ENCODE data around the gene CAPZB.

The CAPZB gene

DNA sequence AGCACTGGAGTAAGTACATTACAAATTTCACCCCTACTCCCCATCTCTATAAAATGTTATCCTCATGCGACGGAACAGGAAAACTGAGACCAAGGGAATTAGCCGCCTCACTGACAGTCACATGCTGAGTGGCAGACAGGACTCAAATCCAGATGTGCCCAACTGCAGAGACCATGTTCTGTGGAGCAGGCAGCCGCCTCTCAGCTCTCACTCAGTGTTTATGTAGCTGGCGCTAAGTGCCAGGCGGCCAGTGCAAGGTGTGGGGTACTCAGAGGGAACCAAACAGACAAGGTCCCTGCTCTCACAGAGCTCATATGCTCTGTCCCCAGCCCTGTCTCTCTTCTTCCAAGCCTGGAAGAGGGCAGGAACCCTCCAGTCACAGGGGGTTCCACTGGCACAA is 5.1 kb downstream of the CAPZB start:
- no peak overlapping the region for H3K4me3 ChIP-seq (ENCODE audit: low read depth in 1 of 2, low read length in 1 of 2)
- H3K27ac ChIP-seq, result peak overlapping the region; percentile 95
- H3K4me1 ChIP-seq (ENCODE audit: control insufficient read depth in 1 of 2, insufficient read depth in 1 of 2, low read depth in 1 of 2, low read length in 1 of 2), result peaks cover 94 to 95% of the 10 kb centered on the region in 2 experiments
- TF ChIP-seq, protein P1, sequence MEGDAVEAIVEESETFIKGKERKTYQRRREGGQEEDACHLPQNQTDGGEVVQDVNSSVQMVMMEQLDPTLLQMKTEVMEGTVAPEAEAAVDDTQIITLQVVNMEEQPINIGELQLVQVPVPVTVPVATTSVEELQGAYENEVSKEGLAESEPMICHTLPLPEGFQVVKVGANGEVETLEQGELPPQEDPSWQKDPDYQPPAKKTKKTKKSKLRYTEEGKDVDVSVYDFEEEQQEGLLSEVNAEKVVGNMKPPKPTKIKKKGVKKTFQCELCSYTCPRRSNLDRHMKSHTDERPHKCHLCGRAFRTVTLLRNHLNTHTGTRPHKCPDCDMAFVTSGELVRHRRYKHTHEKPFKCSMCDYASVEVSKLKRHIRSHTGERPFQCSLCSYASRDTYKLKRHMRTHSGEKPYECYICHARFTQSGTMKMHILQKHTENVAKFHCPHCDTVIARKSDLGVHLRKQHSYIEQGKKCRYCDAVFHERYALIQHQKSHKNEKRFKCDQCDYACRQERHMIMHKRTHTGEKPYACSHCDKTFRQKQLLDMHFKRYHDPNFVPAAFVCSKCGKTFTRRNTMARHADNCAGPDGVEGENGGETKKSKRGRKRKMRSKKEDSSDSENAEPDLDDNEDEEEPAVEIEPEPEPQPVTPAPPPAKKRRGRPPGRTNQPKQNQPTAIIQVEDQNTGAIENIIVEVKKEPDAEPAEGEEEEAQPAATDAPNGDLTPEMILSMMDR (IDR thresholded peaks at IDR 0.05), result no peak
- H3K27me3 ChIP-seq, result no peaks in the 10 kb centered on the region
- no peaks in the 10 kb centered on the region for H3K9me3 ChIP-seq
- H3K36me3 ChIP-seq, result peaks cover 38% of the 10 kb centered on the region

DNA sequence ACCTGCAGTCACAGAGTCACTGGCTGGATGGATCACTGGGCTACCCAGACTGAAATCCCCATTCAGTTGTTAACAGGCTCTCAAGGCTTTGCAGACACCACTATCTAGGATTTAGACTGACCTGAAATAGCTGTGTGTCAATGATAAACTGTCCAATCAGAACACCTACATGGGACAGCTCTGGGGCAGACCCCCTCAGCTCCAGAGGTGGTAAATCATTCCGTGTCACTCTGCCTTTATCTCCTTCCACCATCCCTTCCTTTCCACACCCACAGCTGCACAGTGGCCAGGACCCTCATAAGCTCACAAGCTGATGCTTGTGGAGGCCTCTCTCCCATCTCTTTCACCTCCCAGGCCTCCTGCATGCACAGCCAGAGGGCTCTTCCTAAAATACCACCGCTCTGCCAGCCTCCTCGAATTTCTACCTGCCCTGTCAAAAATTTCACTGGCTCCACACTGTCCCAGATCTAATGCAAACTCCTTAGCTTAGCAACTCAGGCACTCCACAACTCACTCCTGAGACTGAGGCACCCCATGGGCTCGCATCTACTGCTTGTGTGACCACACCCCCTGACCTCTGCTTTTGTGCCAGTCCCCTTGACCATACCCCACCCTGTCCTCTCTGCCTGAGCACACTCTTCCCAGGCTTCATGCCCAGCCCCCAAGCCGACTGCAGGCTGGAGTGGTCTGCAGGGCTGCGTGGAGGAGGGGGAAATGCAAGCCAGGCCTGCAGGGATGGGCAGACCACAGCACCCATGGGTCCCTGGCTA is 5.8 kb downstream of the CAPZB start:
- Histone ChIP-seq H3K27ac (peak overlapping the region; percentile 95), H3K4me1 (ENCODE audit: control insufficient read depth in 1 of 2, insufficient read depth in 1 of 2, low read depth in 1 of 2, low read length in 1 of 2) (peaks cover 98 to 100% of the 10 kb centered on the region in 2 experiments), H3K4me3 (ENCODE audit: low read depth in 1 of 2, low read length in 1 of 2) (no peak overlapping the region), H3K9me3 (no peaks in the 10 kb centered on the region), H3K36me3 (peaks cover 38% of the 10 kb centered on the region), H3K27me3 (no peaks in the 10 kb centered on the region)
- TF ChIP-seq, protein P1 (IDR thresholded peaks at IDR 0.05), result no peak

DNA sequence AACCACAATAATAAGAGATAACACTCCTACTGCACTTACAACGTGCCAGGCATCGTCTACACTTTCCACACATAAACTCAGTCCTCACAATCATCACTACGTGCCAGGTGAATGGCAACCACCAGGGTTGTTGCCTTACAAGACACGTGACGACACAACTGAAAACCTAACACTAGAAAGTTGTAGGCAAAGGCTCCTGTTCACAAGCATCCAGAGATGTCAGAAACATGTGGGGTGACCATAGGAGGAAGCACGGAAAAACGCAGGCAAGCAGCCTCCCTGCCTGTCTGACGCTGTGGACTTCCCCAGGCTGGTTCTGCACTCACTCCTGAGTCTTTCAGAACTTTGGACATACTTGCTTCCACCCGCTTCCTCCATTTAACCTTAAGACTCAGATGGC is 7.0 kb downstream of the CAPZB start:
- Histone ChIP-seq H3K4me1 (ENCODE audit: control insufficient read depth in 1 of 2, insufficient read depth in 1 of 2, low read depth in 1 of 2, low read length in 1 of 2) (peaks cover 98 to 100% of the 10 kb centered on the region in 2 experiments), H3K27ac (peak overlapping the region; percentile 95), H3K4me3 (ENCODE audit: low read depth in 1 of 2, low read length in 1 of 2) (peak overlapping the region; percentile 57 to 60), H3K36me3 (peaks cover 32% of the 10 kb centered on the region), H3K27me3 (no peaks in the 10 kb centered on the region), H3K9me3 (no peaks in the 10 kb centered on the region)
- TF ChIP-seq, protein P1 (IDR thresholded peaks at IDR 0.05), result no peak

DNA sequence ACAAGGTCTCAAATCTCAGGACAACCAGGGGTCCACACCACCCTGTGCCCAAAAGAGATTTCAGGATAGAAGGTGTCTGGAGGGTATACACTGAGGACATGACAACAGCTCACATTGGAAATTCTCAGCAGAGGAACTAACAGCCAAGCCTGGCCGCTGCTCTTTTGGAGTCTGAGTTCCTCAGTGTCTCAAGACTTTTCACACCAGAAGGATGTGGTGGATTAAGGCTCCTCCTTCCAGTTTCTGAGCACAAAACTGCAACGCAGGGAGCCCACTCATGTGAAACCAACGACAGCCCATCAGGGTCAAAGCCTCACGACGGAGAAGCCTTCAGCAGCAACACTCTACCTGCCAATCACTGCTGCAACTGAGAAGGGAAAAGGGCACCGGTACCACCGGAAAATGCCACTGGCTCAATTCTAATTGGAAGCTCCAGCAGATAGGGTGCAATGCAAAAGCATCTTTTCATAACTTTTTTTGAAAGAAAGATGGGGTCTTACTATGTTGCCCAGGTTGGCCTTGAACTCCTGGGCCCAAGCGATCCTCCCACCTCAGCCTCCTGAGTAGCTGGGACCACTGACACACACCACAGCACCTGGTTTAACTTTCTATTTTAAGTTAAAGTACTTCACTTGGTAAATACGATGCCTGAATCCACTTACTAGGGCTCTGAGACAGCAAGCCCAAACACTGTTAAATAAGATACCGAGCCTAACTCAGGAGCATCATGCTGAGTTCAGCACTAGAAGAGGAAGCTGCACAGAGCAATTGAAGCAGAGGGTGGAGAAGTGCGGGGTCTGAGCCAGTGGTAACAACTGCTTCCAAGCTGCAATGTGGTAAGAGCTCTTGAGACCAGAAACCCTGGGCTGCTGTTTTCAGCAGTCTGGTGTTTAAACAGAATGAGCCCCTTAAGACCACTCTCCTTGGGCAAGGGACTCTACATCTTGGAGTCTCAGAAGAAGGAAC is 7.8 kb downstream of the CAPZB start:
- no peaks in the 10 kb centered on the region for H3K9me3 ChIP-seq
- peak overlapping the region; percentile 57 to 60 for H3K4me3 ChIP-seq (ENCODE audit: low read depth in 1 of 2, low read length in 1 of 2)
- H3K27me3 ChIP-seq, result no peaks in the 10 kb centered on the region
- H3K36me3 ChIP-seq, result peaks cover 27% of the 10 kb centered on the region
- TF ChIP-seq, protein P1 (IDR thresholded peaks at IDR 0.05), result no peak
- peaks cover 98 to 99% of the 10 kb centered on the region in 2 experiments for H3K4me1 ChIP-seq (ENCODE audit: control insufficient read depth in 1 of 2, insufficient read depth in 1 of 2, low read depth in 1 of 2, low read length in 1 of 2)
- peak overlapping the region; percentile 95 for H3K27ac ChIP-seq

DNA sequence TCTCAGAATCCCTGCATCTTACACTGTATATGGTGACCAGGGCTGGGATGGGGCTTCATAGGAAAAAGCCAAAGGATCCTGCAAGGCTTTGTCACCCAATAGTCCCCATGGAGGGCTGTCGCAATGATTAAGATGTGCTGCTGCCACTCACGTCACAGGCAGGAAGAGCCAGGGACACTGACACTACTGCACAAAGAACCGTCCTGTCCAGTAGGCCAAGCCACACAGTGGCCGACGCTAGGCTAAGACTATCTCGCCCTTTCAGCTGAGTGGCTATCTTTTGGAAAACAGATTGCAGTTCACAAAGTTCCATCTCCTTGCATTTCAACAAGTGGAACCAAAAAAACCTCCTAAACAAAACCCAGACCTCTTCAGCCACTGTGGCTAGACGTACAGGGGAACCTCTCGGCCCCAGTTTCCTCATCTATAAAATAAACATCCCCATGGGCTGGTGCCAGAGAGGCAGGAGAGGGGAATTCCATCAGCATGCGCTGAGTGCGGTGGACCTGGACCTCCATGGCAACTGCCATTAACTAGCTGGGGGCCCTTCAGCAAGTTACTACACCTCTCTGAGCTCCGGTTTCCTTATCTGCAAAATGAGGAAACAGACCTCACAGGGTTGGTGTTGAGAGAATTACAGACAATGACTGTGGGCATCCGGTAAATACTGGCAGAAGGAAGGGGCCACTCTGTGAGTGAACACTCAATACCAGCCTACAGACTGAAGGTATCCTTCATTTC is 8.7 kb downstream of the CAPZB start:
- Histone ChIP-seq H3K27ac (peak overlapping the region; percentile 95), H3K9me3 (no peaks in the 10 kb centered on the region), H3K4me3 (ENCODE audit: low read depth in 1 of 2, low read length in 1 of 2) (peak overlapping the region; percentile 57 to 60)

More for the DNA sequence above, 8.7 kb downstream of the CAPZB start:
- Histone ChIP-seq H3K4me1 (ENCODE audit: control insufficient read depth in 1 of 2, insufficient read depth in 1 of 2, low read depth in 1 of 2, low read length in 1 of 2) (peaks cover 98% of the 10 kb centered on the region in 2 experiments), H3K27me3 (no peaks in the 10 kb centered on the region), H3K36me3 (peaks cover 18% of the 10 kb centered on the region)
- TF ChIP-seq, protein P1 (IDR thresholded peaks at IDR 0.05), result no peak

Measured in neutrophil (primary cell).